ENCODE data around the gene GTPBP2.
A peak's percentile ranks its signal among the peaks of the same experiment; 100 is the strongest.
"Not testable (repeated sequence)": the region's sequence is repeated elsewhere in the genome, so short reads cannot be mapped to it uniquely, and the experiment has no call there.

GTPBP2 gene

GRCh38 chr6:43669050-43669921 is 40.2 kb upstream of the GTPBP2 start:
- in situ Hi-C loops (cut with HindIII; ENCODE audit: low sequenced_read_pairs) = no loop called here
- no peak overlapping the region for H3K4me3 ChIP-seq (ENCODE audit: low read depth, low read length)
- DNase-seq (ENCODE audit: low read depth) = no peak
- no peak for TF ChIP-seq CTCF (IDR thresholded peaks at IDR 0.05; ENCODE audit: low read depth, low read length, missing control alignments)

DNA sequence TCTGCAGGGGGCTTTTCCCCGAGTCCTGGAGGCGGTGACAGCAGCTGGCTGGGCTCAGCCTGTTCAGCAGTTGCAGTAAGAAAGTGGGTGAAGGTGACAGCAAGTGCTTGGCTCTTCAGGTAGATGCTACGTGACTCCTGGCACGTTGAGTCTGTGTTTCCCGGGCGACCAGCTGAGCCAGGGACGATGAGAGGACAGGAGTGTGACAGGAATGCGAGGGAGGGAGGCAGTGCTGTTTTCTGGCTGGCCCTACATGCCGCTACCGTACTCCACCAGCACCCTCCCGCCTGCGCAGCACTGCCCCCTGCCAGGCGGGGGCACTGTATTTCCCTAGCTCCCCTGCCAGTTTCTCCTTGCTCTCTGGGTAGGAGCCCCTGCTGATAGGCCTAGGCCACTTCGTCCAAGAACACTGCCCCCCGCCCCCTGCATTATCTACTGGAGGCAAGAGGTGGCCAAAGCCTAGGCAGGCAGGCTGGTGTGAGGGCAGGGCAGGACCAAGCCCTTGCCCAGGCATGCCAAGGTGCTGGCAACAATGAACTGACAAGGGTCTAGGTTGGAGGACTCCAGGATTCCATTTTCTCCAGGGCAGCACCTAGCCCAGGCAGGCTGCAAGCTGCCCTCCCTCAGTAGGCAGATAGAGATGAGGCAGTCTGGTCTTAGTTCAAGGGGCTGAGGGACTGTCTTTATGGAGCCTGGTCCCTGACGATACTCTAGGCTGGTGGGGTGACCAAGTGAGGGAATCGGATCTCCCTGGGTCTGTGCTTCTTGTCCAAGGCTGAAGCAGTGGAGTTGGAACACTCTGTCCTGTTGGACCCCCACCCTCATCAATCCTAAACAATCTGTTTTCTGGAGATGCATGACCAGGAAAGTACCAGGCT is 39.3 kb upstream of the GTPBP2 start:
- peak; percentile 51 for TF ChIP-seq CTCF (IDR thresholded peaks at IDR 0.05; ENCODE audit: low read depth, low read length, missing control alignments)
- H3K4me3 ChIP-seq (ENCODE audit: low read depth, low read length) = no peak overlapping the region
- in situ Hi-C loops (cut with HindIII; ENCODE audit: low sequenced_read_pairs) = no loop called here
- DNase-seq (ENCODE audit: low read depth) = no peak

DNA sequence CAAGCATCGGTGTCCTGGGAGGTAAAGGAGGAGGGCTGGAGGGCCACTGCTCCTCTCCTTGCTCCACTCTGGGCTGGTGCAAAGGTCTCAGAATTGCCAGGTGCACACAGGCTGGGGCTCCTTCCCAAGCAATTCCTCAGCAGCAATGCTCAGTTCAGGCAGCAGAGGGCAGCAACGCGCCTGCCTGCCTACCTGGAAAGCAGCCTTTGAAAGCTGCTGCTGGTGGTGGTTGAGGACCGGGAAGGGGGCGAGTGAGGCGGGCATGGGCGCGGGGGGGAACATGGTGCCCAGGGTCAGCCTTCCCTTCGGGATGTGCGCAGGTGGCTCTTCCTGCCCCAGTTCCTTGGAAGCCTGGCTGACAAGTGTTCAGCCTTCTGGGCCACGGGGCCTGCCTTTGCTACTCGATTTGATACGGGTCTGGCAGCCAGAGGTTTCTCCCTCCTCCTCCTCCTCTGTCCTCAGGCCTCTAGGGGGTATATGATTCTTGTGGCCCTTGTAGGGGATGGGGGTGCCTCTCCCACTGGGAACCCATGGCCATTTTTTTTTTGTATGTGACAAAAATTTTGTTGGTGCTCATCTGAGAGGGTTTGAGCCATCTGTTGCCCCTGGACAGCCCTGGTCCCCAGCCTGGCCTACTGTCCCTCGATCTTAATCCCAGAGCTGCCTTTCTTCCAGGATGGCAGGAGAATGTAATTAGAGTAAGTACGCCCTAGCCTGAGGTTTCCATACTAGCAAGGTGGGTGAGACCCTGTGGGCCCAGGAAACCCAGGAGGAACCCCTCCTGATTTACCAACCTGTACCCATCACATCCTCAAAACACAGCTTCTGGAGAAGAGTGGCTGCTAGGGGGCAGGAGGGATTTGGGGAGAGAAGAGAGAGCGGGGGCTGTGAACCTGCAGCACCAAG is 38.4 kb upstream of the GTPBP2 start:
- in situ Hi-C loops (cut with HindIII; ENCODE audit: low sequenced_read_pairs) = no loop called here
- peak; percentile 97 for TF ChIP-seq CTCF (IDR thresholded peaks at IDR 0.05; ENCODE audit: low read depth, low read length, missing control alignments)
- no peak overlapping the region for H3K4me3 ChIP-seq (ENCODE audit: low read depth, low read length)
- peak; percentile 34 for DNase-seq (ENCODE audit: low read depth)

- no peak overlapping the region for H3K4me3 ChIP-seq (ENCODE audit: low read depth, low read length)
- no peak for TF ChIP-seq CTCF (IDR thresholded peaks at IDR 0.05; ENCODE audit: low read depth, low read length, missing control alignments)
- in situ Hi-C loops (cut with HindIII; ENCODE audit: low sequenced_read_pairs) = no loop called here
- no peak for DNase-seq (ENCODE audit: low read depth)
Measured at GRCh38 chr6:43666196-43666920, 37.3 kb upstream of the GTPBP2 start.

GRCh38 chr6:43665376-43665775 is 36.3 kb upstream of the GTPBP2 start:
- TF ChIP-seq CTCF (IDR thresholded peaks at IDR 0.05; ENCODE audit: low read depth, low read length, missing control alignments) = no peak
- in situ Hi-C loops (cut with HindIII; ENCODE audit: low sequenced_read_pairs) = no loop called here
- no peak for DNase-seq (ENCODE audit: low read depth)
- H3K4me3 ChIP-seq (ENCODE audit: low read depth, low read length) = no peak overlapping the region

- DNase-seq (ENCODE audit: low read depth); H3K4me3 ChIP-seq (ENCODE audit: low read depth, low read length); in situ Hi-C loops (cut with HindIII; ENCODE audit: low sequenced_read_pairs): not testable (repeated sequence)
Measured at GRCh38 chr6:43662948-43663347, 33.9 kb upstream of the GTPBP2 start.
